ENCODE data around the gene ALDH3B1.

The ALDH3B1 gene

GRCh38 chr11:68047437-68048290 is 37.5 kb downstream of the ALDH3B1 start:
- no peak for DNase-seq

GRCh38 chr11:68048681-68049508 is 38.8 kb downstream of the ALDH3B1 start:
- DNase-seq: no peak

- DNase-seq: no peak
Observed at GRCh38 chr11:68049509-68050370, 39.6 kb downstream of the ALDH3B1 start.

GRCh38 chr11:68050371-68050841 is 40.3 kb downstream of the ALDH3B1 start:
- DNase-seq: no peak

- DNase-seq: no peak
Observed at GRCh38 chr11:68051191-68052136, 41.3 kb downstream of the ALDH3B1 start.

GRCh38 chr11:68052137-68052873 is 42.2 kb downstream of the ALDH3B1 start:
- DNase-seq: no peak

GRCh38 chr11:68053117-68053516 is 43.0 kb downstream of the ALDH3B1 start:
- DNase-seq: no peak

- no peak for DNase-seq
Observed at GRCh38 chr11:68053981-68054812, 44.1 kb downstream of the ALDH3B1 start.

- no peak for DNase-seq
Observed at GRCh38 chr11:68056317-68057285, 46.5 kb downstream of the ALDH3B1 start.

- DNase-seq: no peak
Observed at GRCh38 chr11:68057807-68058206, 47.7 kb downstream of the ALDH3B1 start.

GRCh38 chr11:68061508-68061907 is 51.4 kb downstream of the ALDH3B1 start:
- no peak for DNase-seq

- DNase-seq: no peak
Observed at GRCh38 chr11:68064926-68065325, 54.8 kb downstream of the ALDH3B1 start.

GRCh38 chr11:68065841-68066240 is 55.7 kb downstream of the ALDH3B1 start:
- no peak for DNase-seq

- no peak for DNase-seq
Observed at GRCh38 chr11:68066742-68067141, 56.6 kb downstream of the ALDH3B1 start.

- no peak for DNase-seq
Observed at GRCh38 chr11:68067991-68068390, 57.9 kb downstream of the ALDH3B1 start.

- no peak for DNase-seq
Observed at GRCh38 chr11:68071281-68072048, 61.3 kb downstream of the ALDH3B1 start.

GRCh38 chr11:68074584-68075352 is 64.6 kb downstream of the ALDH3B1 start:
- DNase-seq: no peak
